Stimulated activated CD8-positive, alpha-beta memory T cell treated with anti-CD3 and anti-CD28 coated beads, Interleukin-4, amount 100 ng/mL, for 24 hours (primary cell): ENCODE measurements around the gene PHTF2.

Source experiments
- DNase-seq: peaks from one replicate; pipeline ENCODE4 v3.0.0-alpha.2; 2020; ENCODE audit warnings: low read depth

Gene PHTF2

GRCh38 chr7:77877791-77878190, 79.2 kb downstream of the PHTF2 start:
- no peak for DNase-seq

- DNase-seq: no peak
Observed at GRCh38 chr7:77878500-77878899, 79.9 kb downstream of the PHTF2 start.

- DNase-seq: no peak
Observed at GRCh38 chr7:77879272-77879671, 80.7 kb downstream of the PHTF2 start.

- DNase-seq: no peak
Observed at GRCh38 chr7:77881871-77882270, 83.3 kb downstream of the PHTF2 start.

GRCh38 chr7:77885155-77885554, 86.6 kb downstream of the PHTF2 start:
- DNase-seq: no peak

GRCh38 chr7:77887567-77887966, 89.0 kb downstream of the PHTF2 start:
- DNase-seq: no peak

- DNase-seq: no peak
Observed at GRCh38 chr7:77888998-77889397, 90.4 kb downstream of the PHTF2 start.

GRCh38 chr7:77893813-77894212, 95.2 kb downstream of the PHTF2 start:
- DNase-seq: no peak

GRCh38 chr7:77894574-77895091, 96.1 kb downstream of the PHTF2 start:
- DNase-seq: no peak

GRCh38 chr7:77895905-77896304, 97.3 kb downstream of the PHTF2 start:
- DNase-seq: no peak

GRCh38 chr7:77897004-77897547, 98.5 kb downstream of the PHTF2 start:
- no peak for DNase-seq

GRCh38 chr7:77899516-77899915, 100.9 kb downstream of the PHTF2 start:
- DNase-seq: no peak

- DNase-seq: no peak
Observed at GRCh38 chr7:77903597-77903996, 105.0 kb downstream of the PHTF2 start.

GRCh38 chr7:77904252-77904651, 105.7 kb downstream of the PHTF2 start:
- no peak for DNase-seq

GRCh38 chr7:77907281-77907680, 108.7 kb downstream of the PHTF2 start:
- no peak for DNase-seq

GRCh38 chr7:77908664-77909063, 110.1 kb downstream of the PHTF2 start:
- no peak for DNase-seq

- no peak for DNase-seq
Observed at GRCh38 chr7:77910124-77910523, 111.6 kb downstream of the PHTF2 start.

GRCh38 chr7:77912293-77912692, 113.7 kb downstream of the PHTF2 start:
- DNase-seq: no peak

- DNase-seq: no peak
Observed at GRCh38 chr7:77913977-77914607, 115.5 kb downstream of the PHTF2 start.

GRCh38 chr7:77917500-77918262, 119.1 kb downstream of the PHTF2 start:
- no peak for DNase-seq

GRCh38 chr7:77918676-77919075, 120.1 kb downstream of the PHTF2 start:
- DNase-seq: no peak

- DNase-seq: no peak
Observed at GRCh38 chr7:77923419-77923818, 124.8 kb downstream of the PHTF2 start.

GRCh38 chr7:77930496-77930895, 131.9 kb downstream of the PHTF2 start:
- no peak for DNase-seq
